ENCODE measurements around the gene GLO1. TPM values are rescaled to one million over a fixed set of nuclear protein-coding genes. Genes with fewer than 3 reads are reported as not detected.
"Not testable (repeated sequence)": the region's sequence is repeated elsewhere in the genome, so short reads cannot be mapped to it uniquely, and the experiment has no call there.

The GLO1 gene
- total RNA-seq, 1 experiment from 2014 or later = 240 TPM

- no peak overlapping the region for H3K4me3 ChIP-seq (ENCODE audit: insufficient read depth, low read depth, low read length)
- peaks cover 1% of the 10 kb centered on the region; the same call in 1 of the 2 replicates for H3K27me3 ChIP-seq (ENCODE audit: control insufficient read depth, insufficient read depth, low read length)
- no peak for DNase-seq
- H3K36me3 ChIP-seq (replicated peaks; ENCODE audit: control insufficient read depth, insufficient read depth, low read length) = no peaks in the 10 kb centered on the region
Measured at GRCh38 chr6:38719358-38719757, 16.4 kb upstream of the GLO1 start.

- Histone ChIP-seq H3K27me3 (ENCODE audit: control insufficient read depth, insufficient read depth, low read length) (peaks cover 1% of the 10 kb centered on the region; the same call in 1 of the 2 replicates), H3K36me3 (replicated peaks; ENCODE audit: control insufficient read depth, insufficient read depth, low read length) (no peaks in the 10 kb centered on the region), H3K4me3 (ENCODE audit: insufficient read depth, low read depth, low read length) (no peak overlapping the region)
- no peak for DNase-seq
Measured at GRCh38 chr6:38716825-38717224, 13.9 kb upstream of the GLO1 start.

GRCh38 chr6:38715016-38715689 is 12.2 kb upstream of the GLO1 start, which contains the start of gene DNAH8:
TSS of gene DNAH8 (plus strand) at chr6:38715311. CDS start at chr6:38722810, 7,499 bp downstream.
- no peak within 1 kb of the TSS for H3K4me3 ChIP-seq (ENCODE audit: insufficient read depth, low read depth, low read length)
- H3K27me3 ChIP-seq (ENCODE audit: control insufficient read depth, insufficient read depth, low read length) = peaks cover 1% of the 10 kb centered on the region; the same call in 1 of the 2 replicates
- no peaks in the 10 kb centered on the region for H3K36me3 ChIP-seq (replicated peaks; ENCODE audit: control insufficient read depth, insufficient read depth, low read length)
- peak; percentile 59 for DNase-seq

- no peak for DNase-seq
- Histone ChIP-seq H3K36me3 (replicated peaks; ENCODE audit: control insufficient read depth, insufficient read depth, low read length) (no peaks in the 10 kb centered on the region), H3K27me3 (ENCODE audit: control insufficient read depth, insufficient read depth, low read length) (peaks cover 1% of the 10 kb centered on the region; the same call in 1 of the 2 replicates), H3K4me3 (ENCODE audit: insufficient read depth, low read depth, low read length) (no peak overlapping the region)
Measured at GRCh38 chr6:38714239-38715015, 11.5 kb upstream of the GLO1 start.

GRCh38 chr6:38713812-38714211 is 10.9 kb upstream of the GLO1 start:
- DNase-seq = no peak
- H3K27me3 ChIP-seq (ENCODE audit: control insufficient read depth, insufficient read depth, low read length) = peaks cover 1% of the 10 kb centered on the region; the same call in 1 of the 2 replicates
- no peaks in the 10 kb centered on the region for H3K36me3 ChIP-seq (replicated peaks; ENCODE audit: control insufficient read depth, insufficient read depth, low read length)
- H3K4me3 ChIP-seq (ENCODE audit: insufficient read depth, low read depth, low read length) = no peak overlapping the region

- Histone ChIP-seq H3K27me3 (ENCODE audit: control insufficient read depth, insufficient read depth, low read length) (no peaks in the 10 kb centered on the region), H3K4me3 (ENCODE audit: insufficient read depth, low read depth, low read length) (no peak overlapping the region), H3K36me3 (replicated peaks; ENCODE audit: control insufficient read depth, insufficient read depth, low read length) (no peaks in the 10 kb centered on the region)
- DNase-seq = no peak
Measured at GRCh38 chr6:38708496-38708895, 5.6 kb upstream of the GLO1 start.

GRCh38 chr6:38705924-38706323 is 3.0 kb upstream of the GLO1 start:
- no peak for DNase-seq
- Histone ChIP-seq H3K36me3 (replicated peaks; ENCODE audit: control insufficient read depth, insufficient read depth, low read length) (peaks cover 2% of the 10 kb centered on the region), H3K27me3 (ENCODE audit: control insufficient read depth, insufficient read depth, low read length) (no peaks in the 10 kb centered on the region), H3K4me3 (ENCODE audit: insufficient read depth, low read depth, low read length) (no peak overlapping the region)

GRCh38 chr6:38703949-38704590 is 1.1 kb upstream of the GLO1 start:
- no peak for DNase-seq
- peaks cover 7% of the 10 kb centered on the region for H3K36me3 ChIP-seq (replicated peaks; ENCODE audit: control insufficient read depth, insufficient read depth, low read length)
- H3K27me3 ChIP-seq (ENCODE audit: control insufficient read depth, insufficient read depth, low read length) = no peaks in the 10 kb centered on the region
- H3K4me3 ChIP-seq (ENCODE audit: insufficient read depth, low read depth, low read length) = no peak overlapping the region

- Histone ChIP-seq H3K27me3 (ENCODE audit: control insufficient read depth, insufficient read depth, low read length) (no peaks in the 10 kb centered on the region), H3K36me3 (replicated peaks; ENCODE audit: control insufficient read depth, insufficient read depth, low read length) (peaks cover 7% of the 10 kb centered on the region), H3K4me3 (ENCODE audit: insufficient read depth, low read depth, low read length) (no peak overlapping the region)
- DNase-seq = no peak
Measured at GRCh38 chr6:38701551-38701950, 1.4 kb downstream of the GLO1 start.

GRCh38 chr6:38699702-38700101 is 3.2 kb downstream of the GLO1 start:
- not testable (repeated sequence) for H3K4me3 ChIP-seq (ENCODE audit: insufficient read depth, low read depth, low read length); DNase-seq; H3K27me3 ChIP-seq (ENCODE audit: control insufficient read depth, insufficient read depth, low read length); H3K36me3 ChIP-seq (replicated peaks; ENCODE audit: control insufficient read depth, insufficient read depth, low read length)

- no peak for DNase-seq
- no peaks in the 10 kb centered on the region for H3K27me3 ChIP-seq (ENCODE audit: control insufficient read depth, insufficient read depth, low read length)
- H3K4me3 ChIP-seq (ENCODE audit: insufficient read depth, low read depth, low read length) = no peak overlapping the region
- H3K36me3 ChIP-seq (replicated peaks; ENCODE audit: control insufficient read depth, insufficient read depth, low read length) = peaks cover 7% of the 10 kb centered on the region
Measured at GRCh38 chr6:38697846-38698245, 5.1 kb downstream of the GLO1 start.

GRCh38 chr6:38696345-38696744 is 6.6 kb downstream of the GLO1 start:
- H3K36me3 ChIP-seq (replicated peaks; ENCODE audit: control insufficient read depth, insufficient read depth, low read length) = peaks cover 6% of the 10 kb centered on the region
- H3K27me3 ChIP-seq (ENCODE audit: control insufficient read depth, insufficient read depth, low read length) = no peaks in the 10 kb centered on the region
- no peak for DNase-seq
- H3K4me3 ChIP-seq (ENCODE audit: insufficient read depth, low read depth, low read length) = no peak overlapping the region

GRCh38 chr6:38695933-38696332 is 7.0 kb downstream of the GLO1 start:
- Histone ChIP-seq H3K36me3 (replicated peaks; ENCODE audit: control insufficient read depth, insufficient read depth, low read length) (peaks cover 5% of the 10 kb centered on the region), H3K4me3 (ENCODE audit: insufficient read depth, low read depth, low read length) (no peak overlapping the region), H3K27me3 (ENCODE audit: control insufficient read depth, insufficient read depth, low read length) (no peaks in the 10 kb centered on the region)
- no peak for DNase-seq

- H3K36me3 ChIP-seq (replicated peaks; ENCODE audit: control insufficient read depth, insufficient read depth, low read length) = peaks cover 2% of the 10 kb centered on the region
- no peak overlapping the region for H3K4me3 ChIP-seq (ENCODE audit: insufficient read depth, low read depth, low read length)
- no peaks in the 10 kb centered on the region for H3K27me3 ChIP-seq (ENCODE audit: control insufficient read depth, insufficient read depth, low read length)
- no peak for DNase-seq
Measured at GRCh38 chr6:38695227-38695900, 7.6 kb downstream of the GLO1 start.
